GM18508 (cell line): ENCODE results near the gene CCN5.
"Not testable (repeated sequence)": the region's sequence is repeated elsewhere in the genome, so short reads cannot be mapped to it uniquely, and the experiment has no call there.

ENCODE experiments used
- ATAC-seq: cut with Tn5 transposase; IDR thresholded peaks from one replicate; pipeline ENCODE4 v1.9.1; 2021; ENCODE audit warnings: moderate number of reproducible peaks; ENCODE audit not compliant: insufficient read depth, unreplicated experiment

Gene CCN5

GRCh38 chr20:44693627-44694026 lies 21.5 kb upstream of the CCN5 start:
- no peak for ATAC-seq

- ATAC-seq: no peak
Observed at GRCh38 chr20:44694159-44694558, 21.0 kb upstream of the CCN5 start.

- no peak for ATAC-seq
Observed at GRCh38 chr20:44695295-44695673, 19.9 kb upstream of the CCN5 start.

- no peak for ATAC-seq
Observed at GRCh38 chr20:44695674-44696300, 19.4 kb upstream of the CCN5 start.

GRCh38 chr20:44696315-44696714 lies 18.9 kb upstream of the CCN5 start:
- no peak for ATAC-seq

GRCh38 chr20:44697041-44697440 lies 18.1 kb upstream of the CCN5 start:
- ATAC-seq: not testable (repeated sequence)

GRCh38 chr20:44698351-44698750 lies 16.8 kb upstream of the CCN5 start:
- ATAC-seq: no peak

- no peak for ATAC-seq
Observed at GRCh38 chr20:44700306-44700705, 14.9 kb upstream of the CCN5 start.

- no peak for ATAC-seq
Observed at GRCh38 chr20:44701118-44701857, 13.9 kb upstream of the CCN5 start.

GRCh38 chr20:44701858-44702256 lies 13.3 kb upstream of the CCN5 start:
- ATAC-seq: no peak

- no peak for ATAC-seq
Observed at GRCh38 chr20:44702776-44703175, 12.4 kb upstream of the CCN5 start.

GRCh38 chr20:44703183-44703925 lies 11.8 kb upstream of the CCN5 start:
- ATAC-seq: no peak

- no peak for ATAC-seq
Observed at GRCh38 chr20:44703956-44704488, 11.1 kb upstream of the CCN5 start.

GRCh38 chr20:44704551-44704971 lies 10.6 kb upstream of the CCN5 start:
- ATAC-seq: no peak

GRCh38 chr20:44705364-44706094 lies 9.6 kb upstream of the CCN5 start:
- ATAC-seq: no peak

- ATAC-seq: no peak
Observed at GRCh38 chr20:44706301-44707017, 8.7 kb upstream of the CCN5 start.

GRCh38 chr20:44707018-44707579 lies 8.1 kb upstream of the CCN5 start:
- no peak for ATAC-seq

GRCh38 chr20:44709380-44709779 lies 5.8 kb upstream of the CCN5 start:
- ATAC-seq: no peak

- ATAC-seq: no peak
Observed at GRCh38 chr20:44709797-44710196, 5.4 kb upstream of the CCN5 start.

GRCh38 chr20:44711237-44711636 lies 3.9 kb upstream of the CCN5 start:
- ATAC-seq: no peak
